Fibroblast of lung (primary cell): Measurements from ENCODE around the gene RANBP3L. TPM values are rescaled to one million over a fixed set of nuclear protein-coding genes. Genes with fewer than 3 reads are reported as not detected.
"Not testable (repeated sequence)": the region's sequence is repeated elsewhere in the genome, so short reads cannot be mapped to it uniquely, and the experiment has no call there.

Experiments used
- DNase-seq, 2 donors: peaks; one replicate each; pipeline versions ENCODE4 v3.0.0 to v3.0.0-alpha.2; 2010; ENCODE audit warnings: low read depth in 2 of 2
- H2AFZ ChIP-seq: 2 replicates; pipeline ENCODE4 v1.5.1; 2012; ENCODE audit warnings: low read length, control low read depth, inconsistent platforms
- H3K27ac ChIP-seq: 2 replicates; pipeline ENCODE4 v1.5.1; 2011; ENCODE audit warnings: low read length, control low read depth; ENCODE audit not compliant: insufficient read depth
- H3K27me3 ChIP-seq: 2 replicates; pipeline ENCODE4 v1.5.1; 2011; ENCODE audit warnings: mild to moderate bottlenecking, low read length; ENCODE audit not compliant: control insufficient read depth, insufficient read depth
- H3K36me3 ChIP-seq: 2 replicates; pipeline ENCODE4 v1.5.1; 2011; ENCODE audit warnings: low read length; ENCODE audit not compliant: control insufficient read depth, insufficient read depth
- H3K4me1 ChIP-seq: 2 replicates; pipeline ENCODE4 v1.5.1; 2011; ENCODE audit warnings: low read length; ENCODE audit not compliant: control insufficient read depth, insufficient read depth; ENCODE audit errors: extremely low read depth
- H3K4me2 ChIP-seq: 2 replicates; pipeline ENCODE4 v1.5.1; 2011; ENCODE audit warnings: low read length, control low read depth; ENCODE audit not compliant: insufficient read depth; ENCODE audit errors: extremely low read depth
- H3K4me3 ChIP-seq, 4 experiments: fragments of 200-600 bp in 1 of 4; sonication (generic) in 1 of 4; replicated peaks in 1 of 4; 2 replicates each; pipeline ENCODE4 v1.5.1; 2011 to 2016; ENCODE audit warnings: low read length in 4 of 4, low read depth in 3 of 4, mild to moderate bottlenecking in 3 of 4, control low read depth in 2 of 4, inconsistent platforms in 1 of 4, mixed read lengths in 1 of 4; ENCODE audit not compliant: insufficient read depth in 1 of 4; ENCODE audit errors: control extremely low read depth in 1 of 4
- H3K79me2 ChIP-seq: 2 replicates; pipeline ENCODE4 v1.5.1; 2012; ENCODE audit warnings: mild to moderate bottlenecking, low read length, inconsistent platforms; ENCODE audit not compliant: control insufficient read depth, insufficient read depth
- H3K9ac ChIP-seq: 2 replicates; pipeline ENCODE4 v1.5.1; 2011; ENCODE audit warnings: mild to moderate bottlenecking, low read length, control low read depth; ENCODE audit not compliant: insufficient read depth
- H3K9me3 ChIP-seq: 2 replicates; pipeline ENCODE4 v1.5.1; 2012; ENCODE audit warnings: low read depth, low read length; ENCODE audit not compliant: control insufficient read depth, insufficient read depth
- H4K20me1 ChIP-seq: 2 replicates; pipeline ENCODE4 v1.5.1; 2011; ENCODE audit warnings: low read length; ENCODE audit not compliant: control insufficient read depth, insufficient read depth; ENCODE audit errors: extremely low read depth
- EZH2 ChIP-seq: IDR thresholded peaks from 2 replicates; pipeline ENCODE4 v1.5.1; 2012; ENCODE audit warnings: low read length, control low read depth, mild to moderate bottlenecking; ENCODE audit errors: missing control alignments
- polyA plus RNA-seq, 2 donors: library from polyadenylated mRNA; depleted of rRNA in 1 of 2; stranded (reverse) in 1 of 2; unstranded in 1 of 2; fragments of >200 nt; gene quantifications; 2 replicates each; pipeline ENCODE4 v1.2.1, GENCODE V29; 2011 to 2012; ENCODE audit warnings: missing spikeins in 1 of 2
- total RNA-seq: library from RNA; depleted of rRNA; stranded (reverse); fragments of >200 nt; gene quantifications from 2 replicates; pipeline ENCODE4 v1.2.1, GENCODE V29; 2014
- TF ChIP-seq, protein P1 (sequence below), 2 donors: IDR thresholded peaks in 1 of 2; conservative IDR thresholded peaks in 1 of 2; 1 replicate in 1 of 2; 2 replicates in 1 of 2; pipeline ENCODE4 v1.5.1; 2011 to 2012; ENCODE audit warnings: low read length in 2 of 2, control low read depth in 1 of 2, inconsistent platforms in 1 of 2, low read depth in 1 of 2, mild to moderate bottlenecking in 1 of 2

Gene RANBP3L
- total and polyA plus RNA-seq, 2 donors (not counting 1 experiment from before 2014, with no cell fraction given): 0.09 TPM; not detected in 1

DNA sequence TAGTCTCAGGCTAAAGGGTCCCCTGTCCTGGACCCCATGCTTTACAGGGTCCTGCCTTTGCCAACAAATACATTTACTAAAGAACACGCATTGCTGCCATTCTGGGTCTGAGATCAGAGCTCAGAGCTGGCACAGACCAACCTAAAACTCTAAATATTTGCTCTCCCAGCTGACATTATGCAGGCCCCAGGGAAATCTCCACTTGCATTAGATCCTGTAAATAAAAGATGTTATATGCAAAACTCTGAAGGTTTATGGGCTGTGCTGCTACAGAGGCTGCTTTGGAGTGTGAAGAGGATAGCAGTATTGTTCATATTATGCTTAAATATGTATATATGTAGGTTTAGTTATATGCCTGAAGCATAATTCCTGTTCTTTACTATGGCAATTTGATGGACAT is 35.9 kb upstream of the RANBP3L start:
- Histone ChIP-seq H3K27me3 (peaks cover 6% of the 10 kb centered on the region), H3K4me3 (no peak overlapping the region), H4K20me1 (no peaks in the 10 kb centered on the region), H3K27ac (no peak overlapping the region), H3K36me3 (no peaks in the 10 kb centered on the region), H3K4me2 (no peak overlapping the region), H3K4me1 (no peaks in the 10 kb centered on the region), H3K9me3 (no peaks in the 10 kb centered on the region), H3K79me2 (no peaks in the 10 kb centered on the region), H3K9ac (no peak overlapping the region), H2AFZ (no peak overlapping the region)
- DNase-seq: no peak
- no peak for TF ChIP-seq EZH2
- TF ChIP-seq, protein P1, sequence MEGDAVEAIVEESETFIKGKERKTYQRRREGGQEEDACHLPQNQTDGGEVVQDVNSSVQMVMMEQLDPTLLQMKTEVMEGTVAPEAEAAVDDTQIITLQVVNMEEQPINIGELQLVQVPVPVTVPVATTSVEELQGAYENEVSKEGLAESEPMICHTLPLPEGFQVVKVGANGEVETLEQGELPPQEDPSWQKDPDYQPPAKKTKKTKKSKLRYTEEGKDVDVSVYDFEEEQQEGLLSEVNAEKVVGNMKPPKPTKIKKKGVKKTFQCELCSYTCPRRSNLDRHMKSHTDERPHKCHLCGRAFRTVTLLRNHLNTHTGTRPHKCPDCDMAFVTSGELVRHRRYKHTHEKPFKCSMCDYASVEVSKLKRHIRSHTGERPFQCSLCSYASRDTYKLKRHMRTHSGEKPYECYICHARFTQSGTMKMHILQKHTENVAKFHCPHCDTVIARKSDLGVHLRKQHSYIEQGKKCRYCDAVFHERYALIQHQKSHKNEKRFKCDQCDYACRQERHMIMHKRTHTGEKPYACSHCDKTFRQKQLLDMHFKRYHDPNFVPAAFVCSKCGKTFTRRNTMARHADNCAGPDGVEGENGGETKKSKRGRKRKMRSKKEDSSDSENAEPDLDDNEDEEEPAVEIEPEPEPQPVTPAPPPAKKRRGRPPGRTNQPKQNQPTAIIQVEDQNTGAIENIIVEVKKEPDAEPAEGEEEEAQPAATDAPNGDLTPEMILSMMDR (conservative IDR thresholded peaks at IDR 0.05 in 1 of 2, IDR thresholded peaks at IDR 0.05 in 1 of 2; ENCODE audit: low read depth in 1 of 2, low read length in 2 of 2): no peak

DNA sequence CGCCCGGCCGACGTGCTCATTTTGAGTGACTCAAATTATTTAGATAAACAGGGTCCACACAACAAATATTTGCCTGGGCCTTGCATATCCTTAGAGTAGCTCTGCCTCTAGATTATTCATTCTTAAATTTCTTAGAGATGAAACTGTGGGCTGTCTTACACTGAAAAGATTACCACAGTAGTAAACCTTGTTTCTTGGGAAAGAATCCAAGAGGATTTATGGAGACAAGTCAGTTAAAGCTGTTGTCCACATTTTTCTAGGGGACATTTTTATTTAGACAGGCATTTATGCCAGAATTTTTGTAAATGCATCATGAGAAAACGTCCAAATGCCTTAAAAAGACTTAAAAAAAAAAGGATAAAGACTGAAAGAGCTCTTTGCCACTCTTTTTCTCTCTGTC is 32.6 kb upstream of the RANBP3L start:
- no peak for DNase-seq
- H3K27ac ChIP-seq: no peak overlapping the region
- no peak overlapping the region for H3K4me3 ChIP-seq

DNA sequence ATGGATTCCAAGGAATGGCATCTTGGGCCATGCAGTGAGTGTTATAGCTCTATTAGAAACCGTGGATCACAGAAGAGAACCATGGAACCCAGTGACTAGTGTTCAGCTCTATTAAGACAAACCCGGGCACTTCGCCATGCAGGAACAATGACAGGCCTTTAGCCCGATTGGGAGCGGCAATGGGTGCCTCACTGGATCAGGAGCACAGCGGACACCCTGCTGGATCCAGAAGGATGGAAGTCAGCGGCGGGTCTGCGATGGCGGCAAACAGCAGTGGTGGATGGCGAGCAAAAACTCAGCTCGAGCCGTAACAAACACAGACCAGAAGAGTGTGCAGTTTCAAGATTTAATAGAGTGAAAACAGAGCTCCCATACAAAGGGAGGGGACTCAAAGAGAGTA is 31.0 kb upstream of the RANBP3L start:
- not testable (repeated sequence) for DNase-seq, H2AFZ ChIP-seq, H3K27me3 ChIP-seq, H3K9ac ChIP-seq, H3K4me2 ChIP-seq, H3K79me2 ChIP-seq, H3K4me1 ChIP-seq, H3K27ac ChIP-seq, H4K20me1 ChIP-seq, H3K36me3 ChIP-seq, H3K9me3 ChIP-seq, H3K4me3 ChIP-seq

More for the DNA sequence above, 32.6 kb upstream of the RANBP3L start:
- Histone ChIP-seq H3K36me3 (no peaks in the 10 kb centered on the region), H3K4me1 (no peaks in the 10 kb centered on the region), H3K4me2 (no peak overlapping the region), H3K9ac (no peak overlapping the region), H2AFZ (no peak overlapping the region), H4K20me1 (no peaks in the 10 kb centered on the region), H3K9me3 (no peaks in the 10 kb centered on the region), H3K27me3 (peaks cover 6% of the 10 kb centered on the region), H3K79me2 (no peaks in the 10 kb centered on the region)
- TF ChIP-seq, protein P1 (conservative IDR thresholded peaks at IDR 0.05 in 1 of 2, IDR thresholded peaks at IDR 0.05 in 1 of 2; ENCODE audit: low read depth in 1 of 2, low read length in 2 of 2): no peak
- TF ChIP-seq EZH2: no peak
